SIG-M5 treated with dmso at 0.1 percent for 504 hours (cell line): ENCODE results near the gene ZMYND12.

ENCODE experiments used
- DNase-seq: peaks from one replicate; lab custom pipeline; 2025; ENCODE audit not compliant: unreplicated experiment; lab: John Stamatoyannopoulos, UW

The ZMYND12 gene

GRCh38 chr1:42392967-42393848 is 62.6 kb downstream of the ZMYND12 start:
- no peak for DNase-seq

GRCh38 chr1:42392255-42392654 is 63.6 kb downstream of the ZMYND12 start:
- DNase-seq: no peak

- DNase-seq: no peak
Measured at GRCh38 chr1:42386051-42386450, 69.8 kb downstream of the ZMYND12 start.

- no peak for DNase-seq
Measured at GRCh38 chr1:42385283-42385682, 70.5 kb downstream of the ZMYND12 start.

- no peak for DNase-seq
Measured at GRCh38 chr1:42381280-42381673, 74.5 kb downstream of the ZMYND12 start.

GRCh38 chr1:42380586-42381279 is 75.1 kb downstream of the ZMYND12 start, which contains the start of gene RIMKLA:
Gene RIMKLA (plus strand): TSS chr1:42380792. CDS start chr1:42380935, 143 bp downstream.
- peak; percentile 11 for DNase-seq
